GM21528 (cell line): ENCODE results near the gene THEMIS2.
"Not testable (repeated sequence)": the region's sequence is repeated elsewhere in the genome, so short reads cannot be mapped to it uniquely, and the experiment has no call there.

Experiments used
- ATAC-seq: cut with Tn5 transposase; IDR thresholded peaks from one replicate; pipeline ENCODE4 v1.9.1; 2021; ENCODE audit warnings: mild to moderate bottlenecking, moderate library complexity; ENCODE audit not compliant: unreplicated experiment, low FRiP score

The THEMIS2 gene

GRCh38 chr1:27862671-27863537, 9.4 kb upstream of the THEMIS2 start:
- no peak for ATAC-seq

GRCh38 chr1:27863538-27863915, 8.8 kb upstream of the THEMIS2 start:
- no peak for ATAC-seq

DNA sequence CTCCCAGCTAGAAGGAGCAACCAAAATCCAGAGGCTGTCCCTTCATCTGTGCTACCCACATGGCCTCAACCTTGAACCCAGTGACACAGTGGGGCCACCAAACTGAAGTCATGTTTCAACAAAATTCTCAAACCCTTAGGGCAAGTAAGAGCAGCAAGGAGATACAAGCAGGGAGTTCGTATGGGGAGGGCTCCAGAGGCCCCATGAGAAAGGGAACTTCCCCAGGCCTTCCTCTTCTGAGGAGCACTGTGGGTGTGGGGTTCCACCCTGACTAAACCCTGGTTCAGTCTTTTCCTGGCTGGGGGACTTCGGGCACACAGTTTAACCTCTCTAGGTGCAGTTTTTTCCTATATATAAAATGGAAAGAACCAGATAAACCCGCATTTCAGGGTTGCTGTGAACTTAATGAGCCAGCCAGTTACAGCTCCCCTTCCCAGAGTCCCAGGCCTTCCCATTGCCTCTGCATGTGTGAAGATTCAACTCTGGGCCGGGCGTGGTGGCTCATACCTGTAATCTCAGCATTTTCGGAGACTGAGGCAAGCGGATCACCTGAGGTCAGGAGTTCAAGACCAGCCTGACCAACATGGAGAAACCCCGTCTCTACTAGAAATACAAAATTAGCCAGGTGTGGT, 8.0 kb upstream of the THEMIS2 start:
- ATAC-seq: no peak

- ATAC-seq: no peak
Observed at GRCh38 chr1:27865821-27866220, 6.5 kb upstream of the THEMIS2 start.

DNA sequence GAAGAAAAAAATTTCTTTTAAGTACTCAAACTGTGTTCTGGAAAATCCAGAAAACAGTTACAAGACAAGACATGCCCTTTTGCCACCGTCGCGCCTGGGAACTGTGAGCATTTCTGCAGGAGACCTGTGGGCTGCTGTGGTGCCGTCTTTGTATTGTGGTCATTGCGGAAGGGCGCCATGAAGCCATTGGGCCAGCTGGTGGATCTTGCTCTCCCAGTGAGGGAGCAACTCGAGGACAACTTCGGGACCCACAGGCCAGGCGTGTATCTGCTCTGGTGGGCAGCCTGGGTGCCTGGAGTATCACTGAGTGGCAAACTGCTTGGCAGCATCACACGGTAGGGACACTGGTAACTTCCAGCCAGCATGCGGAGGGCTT, 3.8 kb upstream of the THEMIS2 start:
- ATAC-seq: no peak

DNA sequence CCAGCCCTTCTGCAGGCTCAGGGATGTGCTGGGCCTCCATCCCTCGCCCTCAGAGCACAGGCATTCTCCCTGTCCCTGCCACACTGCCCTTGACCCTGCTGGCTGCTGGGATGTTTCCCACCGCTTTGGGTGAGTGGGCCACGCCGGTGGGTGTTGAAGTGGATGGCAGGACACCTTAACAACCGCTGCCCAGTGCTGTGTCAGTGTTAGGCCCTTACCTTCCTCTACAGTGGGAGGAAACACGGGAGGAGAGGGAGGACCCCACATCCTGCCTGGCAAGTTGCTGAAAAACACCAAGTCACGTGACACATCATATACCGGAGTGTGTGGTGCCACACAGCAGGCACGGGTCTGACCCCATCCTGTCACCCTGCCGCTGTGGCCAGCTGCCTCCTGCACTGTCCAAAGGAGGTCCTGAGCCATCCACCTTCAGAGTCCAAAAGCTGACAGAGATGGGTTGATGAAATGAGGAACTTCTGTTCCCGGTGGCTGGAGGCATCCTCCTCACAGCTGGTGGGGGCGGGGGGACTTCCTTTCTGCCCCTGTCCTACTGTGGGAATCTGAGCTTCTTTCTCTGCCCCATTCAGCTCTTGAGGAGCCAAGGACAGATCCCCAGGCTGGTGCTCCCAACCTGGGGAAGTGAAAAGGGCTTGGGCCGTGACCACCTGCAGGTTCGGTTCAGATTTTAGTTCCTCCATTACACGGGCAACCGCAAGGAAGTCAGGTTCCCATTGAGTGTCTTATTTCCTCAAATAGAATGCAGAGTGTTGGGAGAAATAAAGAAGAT, 3.2 kb upstream of the THEMIS2 start:
- ATAC-seq: no peak

DNA sequence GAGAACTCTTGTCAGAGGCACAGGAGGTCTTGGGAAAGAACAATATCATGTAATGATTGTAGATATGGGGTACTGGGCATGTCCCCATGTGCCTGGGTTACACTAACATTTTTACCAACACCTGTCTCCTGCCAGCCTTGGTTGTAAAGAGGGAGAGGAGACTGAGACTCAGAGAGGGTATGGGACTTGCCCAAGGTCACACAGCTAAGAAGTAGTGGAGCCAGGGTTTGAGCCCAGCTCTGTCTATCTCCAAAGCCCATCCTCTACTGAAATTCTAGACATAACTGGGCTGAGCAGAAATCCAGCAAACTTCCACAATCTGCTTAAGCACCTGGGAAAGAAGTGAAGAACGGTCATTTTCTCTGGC, 2.6 kb upstream of the THEMIS2 start:
- ATAC-seq: no peak

GRCh38 chr1:27871076-27871475, 1.3 kb upstream of the THEMIS2 start:
- not testable (repeated sequence) for ATAC-seq

DNA sequence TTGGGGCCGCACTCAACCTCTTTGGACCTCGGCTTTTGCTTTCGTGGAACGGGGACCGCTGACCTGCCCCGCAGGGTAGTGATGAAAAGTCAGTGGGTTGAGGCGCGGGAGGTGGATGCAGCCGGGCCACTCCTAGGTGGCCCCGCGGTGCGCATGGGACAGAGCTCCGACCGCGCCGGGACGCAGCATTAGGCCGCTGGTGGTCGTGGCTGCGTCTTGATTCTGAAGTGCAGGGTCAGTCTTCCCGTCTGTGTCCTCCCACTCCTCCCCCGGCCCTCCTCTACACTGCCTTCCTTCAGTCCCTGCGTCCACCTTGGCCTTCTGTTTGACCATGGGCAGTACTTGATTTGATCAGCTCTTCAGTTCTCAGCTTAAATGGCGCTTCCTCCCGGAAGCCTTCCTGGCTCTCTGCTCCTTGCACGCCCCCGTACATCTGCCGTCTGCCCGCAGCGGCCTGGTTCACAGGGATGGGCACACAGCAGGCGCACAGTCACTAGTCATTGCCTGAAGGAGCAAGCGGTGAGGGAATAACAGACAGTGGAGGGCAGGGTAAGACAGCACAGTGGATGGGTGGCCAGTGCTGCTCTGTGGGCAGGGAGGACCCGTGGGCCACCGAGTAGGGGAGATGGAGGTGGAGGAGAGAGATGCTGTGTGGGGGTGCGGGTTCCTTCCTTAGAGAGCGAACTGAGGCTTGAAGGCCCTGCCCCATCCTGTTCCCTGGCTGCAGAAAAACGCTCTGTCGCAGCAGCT, 633 bp downstream of the THEMIS2 start:
- ATAC-seq: no peak

GRCh38 chr1:27873671-27874384, 1.5 kb downstream of the THEMIS2 start:
- ATAC-seq: no peak

GRCh38 chr1:27876341-27877114, 4.2 kb downstream of the THEMIS2 start:
- no peak for ATAC-seq

- no peak for ATAC-seq
Observed at GRCh38 chr1:27877115-27877416, 4.7 kb downstream of the THEMIS2 start.

GRCh38 chr1:27878039-27878438, 5.7 kb downstream of the THEMIS2 start:
- no peak for ATAC-seq

DNA sequence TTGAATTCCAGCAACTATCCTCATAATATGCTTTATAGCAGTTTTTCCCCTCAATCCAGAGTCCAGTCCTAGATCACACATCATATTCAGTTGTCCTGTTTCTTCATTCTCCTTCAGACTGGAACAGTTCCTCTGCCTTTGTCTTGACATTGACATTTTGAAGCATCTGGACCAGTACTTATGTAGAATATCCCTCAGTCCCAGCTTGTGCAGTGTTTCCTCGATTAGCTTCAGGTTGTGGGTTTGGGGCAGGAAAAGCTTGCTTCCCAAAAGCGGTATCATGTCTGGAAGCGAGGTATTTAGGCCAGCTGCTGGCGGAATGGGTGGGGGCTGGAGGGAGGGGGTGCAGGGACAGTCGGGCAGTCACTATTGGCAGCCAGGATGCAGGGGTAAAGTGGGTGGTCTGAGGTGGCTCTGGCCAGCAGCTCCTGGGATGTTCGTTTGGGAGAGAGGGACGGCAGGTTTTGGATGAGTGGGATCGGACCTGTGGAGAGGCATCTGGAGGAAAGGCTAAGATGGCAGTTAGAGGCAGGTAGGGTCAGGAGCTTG, 6.5 kb downstream of the THEMIS2 start:
- no peak for ATAC-seq

GRCh38 chr1:27879374-27880082, 7.2 kb downstream of the THEMIS2 start:
- no peak for ATAC-seq

DNA sequence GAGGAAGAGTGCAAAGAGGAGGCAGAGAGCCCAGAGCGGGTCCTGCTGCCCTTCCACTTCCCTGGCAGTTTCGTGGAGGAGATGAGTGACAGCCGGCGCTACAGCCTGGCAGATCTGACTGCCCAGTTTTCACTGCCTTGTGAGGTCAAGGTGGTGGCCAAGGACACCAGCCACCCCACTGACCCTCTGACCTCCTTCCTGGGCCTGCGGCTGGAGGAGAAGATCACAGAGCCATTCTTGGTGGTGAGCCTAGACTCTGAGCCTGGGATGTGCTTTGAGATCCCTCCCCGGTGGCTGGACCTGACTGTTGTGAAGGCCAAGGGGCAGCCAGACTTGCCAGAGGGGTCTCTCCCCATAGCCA, 10.2 kb downstream of the THEMIS2 start:
- ATAC-seq: no peak

DNA sequence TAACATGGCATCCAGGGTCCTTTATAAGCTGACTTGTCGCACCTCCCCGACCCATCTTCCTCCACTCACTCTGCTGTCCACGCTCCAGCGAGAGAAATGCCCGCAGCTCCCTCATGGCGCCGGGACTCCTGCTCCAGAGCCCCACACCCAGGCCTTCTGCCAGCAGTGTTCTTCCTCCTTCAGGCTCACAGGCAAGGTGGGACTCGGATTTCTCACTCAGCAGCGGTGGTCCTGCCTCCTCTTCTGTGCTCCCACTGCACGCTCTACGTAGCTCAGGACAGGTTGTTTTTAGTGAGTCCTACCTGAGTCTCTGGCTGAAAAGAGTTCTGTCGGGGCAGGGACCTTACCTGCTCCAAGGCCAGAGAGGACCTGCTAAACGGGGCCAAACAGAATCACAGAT, 11.2 kb downstream of the THEMIS2 start:
- no peak for ATAC-seq

GRCh38 chr1:27884006-27884954, 11.9 kb downstream of the THEMIS2 start:
- ATAC-seq: peak; percentile 44
